ENCODE results near the gene SPRR4. TPM values are rescaled to one million over a fixed set of nuclear protein-coding genes. Genes with fewer than 3 reads are reported as not detected.

SPRR4 gene, protein sequence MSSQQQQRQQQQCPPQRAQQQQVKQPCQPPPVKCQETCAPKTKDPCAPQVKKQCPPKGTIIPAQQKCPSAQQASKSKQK
- not detected for total RNA-seq

- Mint-ChIP-seq H3K27me3 (ENCODE audit: low read depth) (peaks cover 36% of the 10 kb centered on the region), H3K27ac (no peak within 1 kb of the TSS), H3K9me3 (no peaks in the 10 kb centered on the region), H3K4me1 (ENCODE audit: low read depth) (no peaks in the 10 kb centered on the region), H3K36me3 (ENCODE audit: insufficient read depth in 2 of 2) (no peaks in the 10 kb centered on the region), H3K4me3 (no peak within 1 kb of the TSS)
- ATAC-seq (replicated peaks in 1 of 2) (no peak), DNase-seq (no peak)
Measured at GRCh38 chr1:152970495-152970894, at the start of gene SPRR4. Gene SPRR4 (plus strand): TSS chr1:152970648. CDS start chr1:152971891, 1,243 bp downstream.

DNA sequence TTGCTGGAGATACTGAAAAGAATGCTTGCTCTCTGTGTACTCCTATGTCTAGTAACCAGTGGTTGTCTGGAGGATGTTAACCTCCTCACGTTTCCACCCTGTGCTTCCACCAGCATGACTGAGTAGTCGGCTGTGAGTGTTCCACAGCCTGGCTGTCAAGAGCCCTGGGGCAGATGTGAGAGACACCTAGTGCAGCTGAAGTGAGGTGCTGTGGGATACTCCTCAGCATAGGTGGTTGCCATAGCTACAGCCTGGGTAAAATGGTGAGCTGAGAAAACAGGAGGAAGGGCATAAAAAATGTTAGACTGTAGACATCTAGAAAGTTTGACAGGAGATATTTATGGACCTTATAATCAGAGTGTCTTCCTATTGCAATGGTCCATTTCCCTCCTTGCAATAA is 46.3 kb upstream of the SPRR4 start:
- H3K4me3 Mint-ChIP-seq = no peak overlapping the region
- H3K27me3 Mint-ChIP-seq (ENCODE audit: low read depth) = peaks cover 7% of the 10 kb centered on the region
- no peak overlapping the region for H3K27ac Mint-ChIP-seq
- DNase-seq (no peak), ATAC-seq (replicated peaks in 1 of 2) (no peak)
- peaks cover 2% of the 10 kb centered on the region in 2 donors for H3K9me3 Mint-ChIP-seq
- H3K36me3 Mint-ChIP-seq (ENCODE audit: insufficient read depth in 2 of 2) = no peaks in the 10 kb centered on the region
- H3K4me1 Mint-ChIP-seq (ENCODE audit: low read depth) = no peaks in the 10 kb centered on the region

DNA sequence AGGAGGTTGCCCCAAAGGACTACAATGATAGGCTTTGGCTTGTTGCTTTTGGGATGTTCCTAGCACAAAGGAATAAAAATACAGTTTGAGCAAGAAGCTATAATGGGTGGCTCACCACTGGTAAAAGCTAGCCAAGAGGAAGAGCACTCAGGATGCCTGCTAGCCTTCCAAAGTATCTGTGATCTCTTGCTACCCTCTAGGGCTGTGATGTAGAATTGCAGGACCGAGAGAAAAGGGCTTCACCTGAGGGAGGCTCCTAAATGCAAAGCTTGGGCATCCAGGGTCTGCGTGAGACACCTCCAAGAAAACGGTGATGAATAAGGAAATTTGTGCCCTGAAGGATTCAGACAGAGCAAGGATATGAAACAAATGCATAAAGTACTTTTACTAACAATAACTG is 44.4 kb upstream of the SPRR4 start:
- Mint-ChIP-seq H3K4me3 (no peak overlapping the region), H3K36me3 (ENCODE audit: insufficient read depth in 2 of 2) (no peaks in the 10 kb centered on the region), H3K9me3 (peaks cover 2% of the 10 kb centered on the region in 2 donors), H3K4me1 (ENCODE audit: low read depth) (no peaks in the 10 kb centered on the region), H3K27me3 (ENCODE audit: low read depth) (peaks cover 7% of the 10 kb centered on the region), H3K27ac (no peak overlapping the region)
- DNase-seq (no peak), ATAC-seq (replicated peaks in 1 of 2) (no peak)

- Mint-ChIP-seq H3K4me1 (ENCODE audit: low read depth) (no peaks in the 10 kb centered on the region), H3K27me3 (ENCODE audit: low read depth) (no peaks in the 10 kb centered on the region), H3K9me3 (peaks cover 0 to 2% of the 10 kb centered on the region in 2 donors), H3K36me3 (ENCODE audit: insufficient read depth in 2 of 2) (no peaks in the 10 kb centered on the region), H3K4me3 (no peak overlapping the region), H3K27ac (no peak overlapping the region)
- DNase-seq (no peak), ATAC-seq (replicated peaks in 1 of 2) (no peak)
Measured at GRCh38 chr1:152928671-152929070, 41.8 kb upstream of the SPRR4 start.

- ATAC-seq (replicated peaks in 1 of 2) (no peak), DNase-seq (no peak)
- no peaks in the 10 kb centered on the region for H3K4me1 Mint-ChIP-seq (ENCODE audit: low read depth)
- H3K4me3 Mint-ChIP-seq = no peak overlapping the region
- H3K27me3 Mint-ChIP-seq (ENCODE audit: low read depth) = peaks cover 7% of the 10 kb centered on the region
- no peak overlapping the region for H3K27ac Mint-ChIP-seq
- no peaks in the 10 kb centered on the region for H3K36me3 Mint-ChIP-seq (ENCODE audit: insufficient read depth in 2 of 2)
- H3K9me3 Mint-ChIP-seq = peaks cover 0 to 2% of the 10 kb centered on the region in 2 donors
Measured at GRCh38 chr1:152932170-152932811, 38.2 kb upstream of the SPRR4 start.

- Mint-ChIP-seq H3K4me1 (ENCODE audit: low read depth) (no peaks in the 10 kb centered on the region), H3K4me3 (no peak overlapping the region), H3K9me3 (peaks cover 0 to 2% of the 10 kb centered on the region in 2 donors), H3K27me3 (ENCODE audit: low read depth) (peaks cover 7% of the 10 kb centered on the region), H3K27ac (no peak overlapping the region), H3K36me3 (ENCODE audit: insufficient read depth in 2 of 2) (no peaks in the 10 kb centered on the region)
- ATAC-seq (replicated peaks in 1 of 2) (no peak), DNase-seq (no peak)
Measured at GRCh38 chr1:152933196-152933595, 37.3 kb upstream of the SPRR4 start.

DNA sequence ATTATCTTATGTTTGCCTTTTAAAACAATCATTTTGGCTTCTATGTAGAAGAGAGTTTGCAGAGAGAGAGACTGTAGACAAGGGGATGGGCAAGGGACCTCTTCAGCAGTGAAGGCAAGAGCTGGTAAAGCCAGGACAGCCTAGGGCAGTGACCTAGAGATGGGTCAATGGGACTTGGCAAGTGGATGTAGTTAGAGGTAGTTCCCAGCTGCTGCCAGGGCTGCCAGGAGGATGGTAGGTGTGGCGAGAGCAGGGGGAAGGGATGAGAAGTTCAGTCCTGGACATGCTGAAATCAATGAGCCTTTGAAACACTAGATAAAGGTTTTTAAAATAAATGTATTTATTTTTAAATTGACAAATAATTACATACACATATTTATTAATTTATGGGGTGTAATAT is 29.8 kb upstream of the SPRR4 start:
- DNase-seq (no peak), ATAC-seq (replicated peaks in 1 of 2) (no peak)
- no peak overlapping the region for H3K4me3 Mint-ChIP-seq
- no peaks in the 10 kb centered on the region for H3K27me3 Mint-ChIP-seq (ENCODE audit: low read depth)
- peaks cover 0 to 2% of the 10 kb centered on the region in 2 donors for H3K36me3 Mint-ChIP-seq (ENCODE audit: insufficient read depth in 2 of 2)
- H3K4me1 Mint-ChIP-seq (ENCODE audit: low read depth) = no peaks in the 10 kb centered on the region
- H3K9me3 Mint-ChIP-seq = no peaks in the 10 kb centered on the region
- no peak overlapping the region for H3K27ac Mint-ChIP-seq

- no peak for ATAC-seq (replicated peaks in 1 of 2)
Measured at GRCh38 chr1:152941037-152941711, 29.3 kb upstream of the SPRR4 start.

DNA sequence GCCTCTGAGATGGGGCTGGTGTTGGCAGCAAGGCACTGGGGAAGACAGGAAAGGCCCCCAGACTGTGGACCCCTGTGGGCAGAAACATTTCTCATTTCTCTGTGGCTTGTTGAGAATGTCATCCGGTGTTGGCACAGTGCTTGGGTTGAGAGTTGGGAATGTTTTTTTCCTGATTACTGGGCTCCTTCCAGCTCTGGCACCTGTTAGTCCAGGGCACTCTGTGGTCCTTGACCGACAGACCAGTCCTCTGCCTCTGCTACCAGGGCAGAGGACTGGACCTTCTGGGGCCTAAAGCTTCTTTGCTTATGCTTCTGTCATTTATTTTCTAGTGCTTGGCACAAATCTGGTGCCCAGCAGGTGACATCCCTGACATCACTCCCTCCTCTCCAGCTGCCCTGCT is 28.3 kb upstream of the SPRR4 start:
- no peak for ATAC-seq (replicated peaks in 1 of 2)
- Mint-ChIP-seq H3K27me3 (ENCODE audit: low read depth) (no peaks in the 10 kb centered on the region), H3K36me3 (ENCODE audit: insufficient read depth in 2 of 2) (peaks cover 0 to 2% of the 10 kb centered on the region in 2 donors), H3K27ac (no peak overlapping the region), H3K9me3 (no peaks in the 10 kb centered on the region), H3K4me3 (no peak overlapping the region), H3K4me1 (ENCODE audit: low read depth) (no peaks in the 10 kb centered on the region)
- no peak for DNase-seq

More at GRCh38 chr1:152941037-152941711, 29.3 kb upstream of the SPRR4 start:
- no peak for DNase-seq
- Mint-ChIP-seq H3K27ac (no peak overlapping the region), H3K4me1 (ENCODE audit: low read depth) (no peaks in the 10 kb centered on the region), H3K4me3 (no peak overlapping the region), H3K9me3 (no peaks in the 10 kb centered on the region), H3K27me3 (ENCODE audit: low read depth) (no peaks in the 10 kb centered on the region), H3K36me3 (ENCODE audit: insufficient read depth in 2 of 2) (peaks cover 0 to 2% of the 10 kb centered on the region in 2 donors)

DNA sequence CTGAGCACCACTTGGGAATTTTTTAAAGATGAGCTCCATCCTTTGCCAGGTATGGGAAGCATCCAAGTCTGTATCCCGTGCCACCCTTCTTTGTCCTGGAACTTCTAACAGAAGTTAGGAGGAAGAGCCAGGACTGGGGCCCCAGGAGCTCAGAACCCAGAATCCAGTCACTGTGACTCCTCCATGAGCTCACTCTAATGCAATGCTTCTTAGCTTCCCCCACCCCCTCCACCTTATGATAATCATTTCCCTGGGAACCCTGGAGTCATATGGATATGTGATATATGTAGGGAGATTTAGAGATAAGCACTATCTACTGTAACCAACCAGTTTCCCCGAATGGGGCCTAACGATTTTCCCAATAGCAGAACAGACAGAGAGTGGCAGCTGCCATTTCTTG is 24.2 kb upstream of the SPRR4 start:
- Mint-ChIP-seq H3K27ac (no peak overlapping the region), H3K27me3 (ENCODE audit: low read depth) (no peaks in the 10 kb centered on the region), H3K4me1 (ENCODE audit: low read depth) (no peaks in the 10 kb centered on the region), H3K9me3 (no peaks in the 10 kb centered on the region), H3K36me3 (ENCODE audit: insufficient read depth in 2 of 2) (no peaks in the 10 kb centered on the region), H3K4me3 (no peak overlapping the region)
- ATAC-seq (replicated peaks in 1 of 2) (no peak), DNase-seq (no peak)

DNA sequence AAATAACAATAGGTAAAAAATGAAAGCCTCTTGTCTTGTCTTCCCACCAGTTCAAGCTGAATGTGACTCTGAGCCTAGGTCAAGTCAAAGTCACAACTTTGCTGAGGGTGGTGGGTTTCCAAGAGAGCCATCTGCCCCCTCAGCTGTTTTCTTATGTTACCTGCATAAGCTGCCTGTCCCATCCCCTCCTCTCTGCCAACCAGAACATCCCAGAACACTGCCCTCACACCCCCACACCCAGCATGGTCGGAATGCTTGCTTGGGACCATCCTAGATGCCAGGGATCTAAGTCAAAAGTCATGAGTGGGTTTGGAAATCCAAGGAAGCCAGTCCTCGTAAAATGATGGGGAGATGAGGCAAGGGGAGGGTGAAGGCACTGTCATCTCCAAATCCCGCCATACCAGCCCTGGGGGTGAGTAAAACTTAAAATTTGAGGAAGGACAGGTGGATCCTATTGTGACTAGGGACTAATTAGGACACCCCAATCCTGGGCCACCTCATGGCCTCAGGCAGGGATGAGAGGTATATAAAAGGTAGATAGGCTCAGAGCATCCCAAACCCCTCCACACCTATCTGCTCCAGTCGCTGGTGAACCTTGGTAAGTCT is 23.7 kb upstream of the SPRR4 start, which contains the start of gene SPRR5:
Gene SPRR5 (plus strand): TSS at position 556 of the 606 bp plus-strand sequence. CDS start 1,349 bp downstream, outside the sequence.
- Mint-ChIP-seq H3K4me1 (ENCODE audit: low read depth) (no peaks in the 10 kb centered on the region), H3K27me3 (ENCODE audit: low read depth) (no peaks in the 10 kb centered on the region), H3K4me3 (no peak within 1 kb of the TSS), H3K27ac (no peak within 1 kb of the TSS), H3K36me3 (ENCODE audit: insufficient read depth in 2 of 2) (no peaks in the 10 kb centered on the region), H3K9me3 (no peaks in the 10 kb centered on the region)
- DNase-seq = no peak
- ATAC-seq (replicated peaks in 1 of 2) = no peak

DNA sequence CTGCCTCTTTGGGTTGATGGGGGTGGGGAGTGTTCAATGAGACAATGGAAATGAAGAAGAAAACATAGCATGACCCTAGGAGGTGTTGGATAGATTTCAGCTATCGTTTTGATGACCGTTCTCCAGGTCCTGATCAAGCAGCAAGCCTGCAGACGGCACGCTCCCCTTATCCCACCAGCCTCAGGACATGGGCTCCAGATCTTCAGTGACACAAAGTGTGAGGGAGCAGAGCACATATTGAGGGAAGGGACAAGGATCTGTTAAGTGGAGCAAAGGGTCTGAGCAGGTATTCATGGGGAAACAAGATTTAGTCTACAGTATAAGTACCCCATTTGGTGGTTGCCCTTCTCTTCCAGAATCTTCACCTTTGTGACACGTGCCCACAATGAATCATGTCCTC is 18.7 kb upstream of the SPRR4 start:
- Mint-ChIP-seq H3K4me3 (no peak overlapping the region), H3K4me1 (ENCODE audit: low read depth) (no peaks in the 10 kb centered on the region), H3K9me3 (no peaks in the 10 kb centered on the region), H3K36me3 (ENCODE audit: insufficient read depth in 2 of 2) (no peaks in the 10 kb centered on the region), H3K27ac (no peak overlapping the region), H3K27me3 (ENCODE audit: low read depth) (no peaks in the 10 kb centered on the region)
- ATAC-seq (replicated peaks in 1 of 2) = no peak
- DNase-seq = no peak

- Mint-ChIP-seq H3K36me3 (ENCODE audit: insufficient read depth in 2 of 2) (no peaks in the 10 kb centered on the region), H3K27me3 (ENCODE audit: low read depth) (no peaks in the 10 kb centered on the region), H3K27ac (no peak overlapping the region), H3K9me3 (no peaks in the 10 kb centered on the region), H3K4me1 (ENCODE audit: low read depth) (no peaks in the 10 kb centered on the region), H3K4me3 (no peak overlapping the region)
- ATAC-seq (replicated peaks in 1 of 2) (no peak), DNase-seq (no peak)
Measured at GRCh38 chr1:152953761-152954160, 16.7 kb upstream of the SPRR4 start.
